GM21619 (cell line): ENCODE data around the gene SYT1.
"Not testable (repeated sequence)": the region's sequence is repeated elsewhere in the genome, so short reads cannot be mapped to it uniquely, and the experiment has no call there.

Experiments used
- ATAC-seq: cut with Tn5 transposase; IDR thresholded peaks from one replicate; pipeline ENCODE4 v1.9.1; 2021; ENCODE audit not compliant: unreplicated experiment

Gene SYT1

DNA sequence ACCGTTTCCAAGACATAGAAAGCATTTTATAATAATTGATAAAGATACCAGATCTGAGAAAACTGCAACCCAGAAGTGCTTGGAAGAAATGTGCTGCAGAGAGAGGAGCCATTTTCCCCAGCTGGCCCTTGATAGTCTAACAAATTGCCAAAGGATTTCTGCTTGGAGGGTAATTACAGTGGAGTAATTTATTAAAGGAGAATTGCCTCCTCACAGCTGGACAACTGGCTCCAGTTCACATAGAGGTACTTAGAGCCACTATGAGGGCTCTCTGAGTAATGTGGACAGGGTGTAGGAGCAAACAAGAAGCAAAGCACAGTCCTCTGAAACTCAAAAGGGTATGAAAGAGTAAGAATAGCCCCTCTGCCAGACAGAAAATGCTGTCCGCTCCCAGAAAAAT is 335.6 kb downstream of the SYT1 start:
- ATAC-seq = no peak

DNA sequence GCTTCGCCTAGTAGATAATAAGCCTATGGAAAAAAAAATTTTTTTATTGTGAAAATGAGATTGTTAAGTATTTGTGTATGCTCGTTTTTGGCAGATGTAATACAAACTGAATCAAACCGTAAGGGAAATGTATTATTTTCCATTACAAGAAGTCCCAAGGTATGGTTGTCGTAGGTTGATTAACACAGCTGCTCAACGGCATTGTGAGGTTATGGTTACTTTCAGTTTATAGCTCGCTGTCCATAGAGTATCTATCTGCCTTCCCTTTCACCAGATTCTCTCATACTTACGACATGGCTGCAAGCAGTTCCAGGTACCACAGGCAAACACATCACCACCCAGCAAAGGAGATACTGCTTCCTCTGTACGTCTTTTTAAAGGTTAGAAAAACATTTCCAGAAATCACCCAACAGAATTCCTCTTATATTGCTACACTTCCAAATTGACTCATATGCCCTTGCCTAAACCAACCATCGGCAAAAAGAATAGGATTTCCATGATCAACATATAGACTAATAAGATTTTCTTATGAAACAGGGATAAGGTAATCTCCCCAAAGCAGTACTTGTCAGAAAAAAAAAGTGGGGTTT is 338.6 kb downstream of the SYT1 start:
- ATAC-seq = no peak

DNA sequence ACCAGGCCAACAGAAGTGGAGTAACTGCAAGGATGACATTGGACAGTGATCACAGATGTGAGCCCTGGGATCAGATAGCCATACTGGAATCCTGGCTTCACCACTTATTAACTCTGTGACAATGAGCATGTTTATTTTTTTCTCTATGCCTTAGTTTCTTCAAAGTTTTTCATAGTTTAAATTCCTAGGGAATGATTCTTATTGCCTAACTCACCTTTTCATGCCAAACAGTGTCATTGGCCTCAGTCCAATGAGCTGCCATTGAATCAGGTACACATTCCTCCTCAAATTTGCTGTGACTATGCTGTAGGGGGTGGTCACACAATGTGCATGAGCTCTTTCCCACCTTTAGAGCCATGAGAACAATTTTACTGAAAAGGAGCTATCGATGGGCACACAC is 342.3 kb downstream of the SYT1 start:
- no peak for ATAC-seq

DNA sequence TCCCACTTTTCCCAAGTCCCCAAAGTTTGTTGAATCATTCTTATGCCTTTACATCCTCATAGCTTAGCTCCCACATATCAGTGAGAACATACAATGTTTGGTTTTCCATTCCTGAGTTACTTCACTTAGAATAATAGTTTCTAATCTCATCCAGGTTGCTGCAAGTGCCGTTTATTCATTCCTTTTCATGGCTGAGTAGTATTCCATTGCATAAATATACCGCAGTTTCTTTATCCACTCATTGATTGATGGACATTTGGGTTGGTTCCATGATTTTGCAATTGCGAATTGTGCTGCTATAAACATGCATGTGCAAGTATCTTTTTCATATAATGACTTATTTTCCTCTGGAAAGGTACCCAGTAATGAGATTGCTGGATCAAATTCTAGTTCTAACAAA is 345.8 kb downstream of the SYT1 start:
- not testable (repeated sequence) for ATAC-seq

DNA sequence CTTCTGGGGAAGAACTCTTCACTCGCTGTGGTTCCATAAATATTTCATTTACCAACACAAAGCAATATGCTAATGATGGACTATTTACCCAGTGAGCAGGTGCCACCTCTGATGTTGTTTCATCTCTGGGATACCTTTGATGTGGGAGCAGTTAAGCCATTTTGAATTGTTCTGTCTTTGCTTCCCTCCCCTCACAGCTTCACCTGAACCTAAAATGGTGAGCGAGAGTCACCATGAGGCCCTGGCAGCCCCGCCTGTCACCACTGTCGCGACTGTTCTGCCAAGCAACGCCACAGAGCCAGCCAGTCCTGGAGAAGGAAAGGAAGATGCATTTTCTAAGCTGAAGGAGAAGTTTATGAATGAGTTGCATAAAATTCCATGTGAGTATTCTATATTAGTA is 352.7 kb downstream of the SYT1 start:
- no peak for ATAC-seq

DNA sequence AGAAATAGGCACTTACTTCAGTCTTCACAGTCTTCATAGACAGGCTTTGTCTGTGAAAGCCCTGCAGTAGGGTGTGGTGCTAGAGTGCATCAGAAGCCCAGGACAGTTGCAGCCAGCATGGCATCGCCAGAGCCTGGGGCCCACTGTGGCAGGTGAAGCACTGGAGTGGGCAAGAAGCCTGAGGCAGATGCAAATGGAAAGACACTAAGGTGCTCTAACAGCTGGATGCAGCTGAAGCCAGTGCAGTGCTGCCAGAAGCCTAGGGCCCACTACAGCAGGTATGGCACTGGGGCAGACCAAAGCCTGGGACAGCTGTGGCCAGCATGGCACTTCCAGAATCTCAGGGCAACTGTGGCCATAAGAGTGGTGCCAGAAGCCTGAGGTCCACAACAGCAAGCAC is 358.6 kb downstream of the SYT1 start:
- no peak for ATAC-seq

DNA sequence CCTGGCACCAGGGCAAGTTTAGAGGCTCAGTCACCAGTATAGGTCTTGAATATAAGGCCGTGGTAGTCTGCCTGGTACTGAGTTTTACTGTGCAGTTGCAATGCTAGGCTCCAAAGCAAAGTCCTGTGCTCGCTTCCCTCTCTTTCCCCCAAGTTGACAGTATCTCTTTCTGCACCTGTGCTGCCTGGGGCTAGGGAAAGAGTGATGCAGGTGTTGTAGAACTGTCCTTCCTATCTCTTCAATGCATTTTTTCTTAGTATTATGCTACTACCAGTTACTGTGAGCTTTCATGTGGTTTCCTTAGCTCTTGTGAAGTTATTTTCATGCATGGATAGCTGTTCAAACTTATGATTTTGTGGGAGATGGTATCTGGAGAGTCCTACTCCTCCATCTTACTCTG is 359.2 kb downstream of the SYT1 start:
- ATAC-seq = no peak

DNA sequence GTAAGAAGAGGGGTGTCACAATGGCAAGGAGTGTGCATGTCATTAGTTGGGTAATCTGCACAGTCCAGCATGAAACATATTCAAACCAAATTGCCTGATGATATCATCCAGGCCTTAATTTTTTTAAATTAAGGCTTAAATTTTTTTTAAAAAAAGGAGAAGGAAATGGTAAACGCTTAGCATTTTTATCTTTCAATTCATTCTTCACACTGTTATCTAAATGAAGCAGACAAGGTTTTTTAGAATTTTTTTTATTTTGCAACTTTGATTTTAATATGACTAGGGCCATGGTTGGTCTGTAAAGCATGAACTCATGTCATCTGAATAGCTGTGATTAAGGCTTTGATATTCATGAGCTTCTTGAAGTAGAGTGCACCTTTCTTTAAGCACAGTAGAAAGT is 362.5 kb downstream of the SYT1 start:
- ATAC-seq = no peak

DNA sequence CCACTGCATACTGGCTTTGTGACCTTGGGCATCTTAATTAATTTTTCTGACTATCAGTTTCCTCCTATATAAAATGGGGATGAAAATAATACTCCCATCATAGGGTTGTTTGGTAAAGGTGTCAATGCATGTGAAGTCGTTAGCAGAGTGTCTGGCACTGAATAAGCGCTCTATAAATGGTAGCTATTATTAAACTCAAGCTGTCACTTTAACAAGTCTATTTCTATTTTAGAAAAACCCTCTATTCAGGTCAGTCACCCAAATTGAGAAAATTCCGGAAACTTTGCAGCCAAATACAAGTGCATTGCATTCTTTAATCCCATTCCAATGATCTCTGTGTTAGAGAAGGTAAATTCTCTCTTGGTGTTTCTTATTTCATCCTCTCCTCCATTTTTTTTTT is 363.1 kb downstream of the SYT1 start:
- ATAC-seq = no peak

DNA sequence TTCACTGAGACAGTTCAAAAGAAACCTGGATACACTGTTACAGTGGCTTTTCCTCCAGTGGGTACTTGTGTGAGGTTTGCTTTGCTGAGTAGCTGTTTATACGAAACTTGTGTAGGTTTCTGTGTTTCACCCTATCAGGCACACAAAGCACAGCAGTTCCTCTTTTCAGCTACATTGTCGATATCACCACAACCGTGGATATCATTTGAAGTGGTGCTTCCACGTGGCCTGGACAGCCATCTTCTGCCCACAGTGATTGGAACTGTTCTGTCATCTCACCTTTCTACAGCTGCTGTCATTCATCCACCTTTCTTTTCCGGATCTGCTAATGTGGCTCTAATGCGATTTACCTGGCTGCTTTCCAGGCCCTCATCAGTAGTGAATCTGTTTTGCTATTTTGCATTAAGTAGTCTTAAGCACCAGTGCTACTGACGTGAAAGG is 368.8 kb downstream of the SYT1 start:
- peak; percentile 54 for ATAC-seq

DNA sequence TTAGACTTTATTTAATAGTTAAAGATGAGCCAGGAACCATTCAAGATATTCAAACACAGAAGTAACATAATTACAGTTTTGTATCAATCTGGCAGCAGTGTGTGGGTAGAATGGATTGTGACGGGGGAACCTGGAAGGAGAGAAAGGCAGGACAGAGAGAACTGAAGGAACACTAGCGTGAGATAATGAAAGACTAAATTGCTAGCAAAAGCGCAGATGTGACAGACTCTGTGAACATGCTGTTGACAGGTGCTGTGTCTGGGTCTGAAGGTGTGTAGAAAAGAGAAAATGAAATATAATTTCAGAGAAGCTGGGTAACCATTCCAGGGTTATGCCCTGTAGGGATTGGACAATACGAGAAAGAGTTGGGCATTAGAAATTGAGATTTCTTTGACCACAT is 372.3 kb downstream of the SYT1 start:
- no peak for ATAC-seq

DNA sequence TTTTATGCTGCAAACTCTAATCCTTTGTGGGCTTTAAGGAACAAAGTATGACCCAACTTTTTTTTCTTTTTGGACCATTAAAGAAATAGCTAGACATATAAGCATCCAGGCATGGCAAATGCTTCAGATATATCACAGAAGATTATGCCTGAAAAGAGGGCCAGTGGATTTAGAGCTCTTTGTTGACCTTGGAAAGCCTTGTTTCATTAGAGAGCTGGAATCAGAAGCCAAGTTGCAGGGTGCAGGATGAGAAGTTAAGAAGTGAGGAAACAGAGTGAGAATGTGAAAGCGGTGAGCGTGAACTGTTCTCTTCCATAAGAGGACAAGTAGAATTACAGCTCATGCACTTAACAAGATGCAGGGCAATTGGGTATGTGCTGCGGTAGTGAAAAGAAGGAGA is 373.7 kb downstream of the SYT1 start:
- no peak for ATAC-seq

DNA sequence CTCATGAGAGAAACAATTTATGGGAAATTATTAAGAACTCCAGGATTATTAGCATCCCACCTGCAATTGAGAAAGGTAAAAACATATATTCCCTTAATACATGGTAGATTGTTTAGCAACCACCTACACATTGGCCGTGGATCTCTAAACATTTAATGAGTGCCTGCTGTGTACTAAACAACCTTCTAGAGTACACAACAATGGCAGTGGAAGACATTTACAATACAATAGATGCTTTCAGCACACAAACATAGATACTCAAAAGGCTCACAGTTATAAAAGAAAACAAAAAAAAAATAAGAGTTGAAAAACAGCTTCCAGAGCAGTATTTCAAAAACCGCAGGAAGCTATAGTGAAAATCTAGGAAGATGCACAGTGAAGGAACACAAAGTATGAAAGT is 382.9 kb downstream of the SYT1 start:
- no peak for ATAC-seq

DNA sequence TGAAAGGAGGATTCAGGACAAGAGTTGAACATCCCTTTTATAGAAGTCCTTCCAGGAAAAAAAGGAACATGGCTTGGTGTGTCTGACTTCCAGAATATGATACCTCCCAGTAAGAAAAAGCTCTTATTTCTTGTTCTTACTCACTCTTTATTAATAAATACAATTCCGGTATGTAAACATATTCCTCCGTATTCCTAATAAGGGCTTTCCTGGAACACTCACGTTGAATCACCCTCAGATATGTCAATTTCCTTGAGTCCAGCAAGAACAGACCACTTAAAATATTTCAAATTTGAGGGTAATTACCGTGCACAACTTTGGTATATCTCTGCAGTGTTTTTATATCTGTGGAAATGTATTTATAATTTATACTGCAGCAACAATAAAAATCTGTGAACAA is 385.6 kb downstream of the SYT1 start:
- ATAC-seq = no peak

DNA sequence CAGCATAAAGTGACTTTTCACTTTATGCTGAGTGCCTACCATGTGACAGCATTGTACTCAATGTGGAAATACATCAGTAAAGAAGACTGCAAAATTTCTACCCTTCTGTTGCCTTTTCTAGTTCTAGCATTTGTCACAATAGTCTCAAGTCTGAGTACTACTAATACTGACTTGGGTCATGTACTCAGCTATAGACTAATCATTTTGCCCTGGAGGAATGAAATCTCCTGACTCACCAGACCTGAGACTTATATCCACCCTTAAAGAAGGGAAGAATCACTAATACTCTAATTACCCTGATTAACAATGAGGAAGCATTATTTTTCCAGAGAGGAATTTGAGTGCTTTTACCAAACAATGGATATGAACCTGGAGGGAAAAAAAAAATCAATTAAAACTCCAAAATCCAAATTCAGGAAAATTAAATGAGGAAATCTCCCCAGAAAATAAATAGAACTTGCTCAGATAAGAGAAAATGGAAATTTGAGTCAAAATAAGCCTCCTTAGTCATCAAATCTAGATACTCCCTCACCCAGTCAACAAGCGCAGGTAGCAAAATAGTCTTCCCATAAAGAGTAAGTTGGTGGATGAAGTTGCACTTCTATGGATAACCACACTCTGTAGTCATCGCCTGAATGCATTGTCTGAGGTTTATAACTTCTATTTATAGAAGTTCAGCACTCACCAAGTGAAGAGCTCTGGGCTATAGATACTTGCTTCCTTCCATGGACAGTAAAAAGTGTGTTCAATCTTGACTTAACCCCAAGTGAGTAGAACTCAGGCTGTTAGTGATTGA is 386.6 kb downstream of the SYT1 start:
- ATAC-seq = no peak

DNA sequence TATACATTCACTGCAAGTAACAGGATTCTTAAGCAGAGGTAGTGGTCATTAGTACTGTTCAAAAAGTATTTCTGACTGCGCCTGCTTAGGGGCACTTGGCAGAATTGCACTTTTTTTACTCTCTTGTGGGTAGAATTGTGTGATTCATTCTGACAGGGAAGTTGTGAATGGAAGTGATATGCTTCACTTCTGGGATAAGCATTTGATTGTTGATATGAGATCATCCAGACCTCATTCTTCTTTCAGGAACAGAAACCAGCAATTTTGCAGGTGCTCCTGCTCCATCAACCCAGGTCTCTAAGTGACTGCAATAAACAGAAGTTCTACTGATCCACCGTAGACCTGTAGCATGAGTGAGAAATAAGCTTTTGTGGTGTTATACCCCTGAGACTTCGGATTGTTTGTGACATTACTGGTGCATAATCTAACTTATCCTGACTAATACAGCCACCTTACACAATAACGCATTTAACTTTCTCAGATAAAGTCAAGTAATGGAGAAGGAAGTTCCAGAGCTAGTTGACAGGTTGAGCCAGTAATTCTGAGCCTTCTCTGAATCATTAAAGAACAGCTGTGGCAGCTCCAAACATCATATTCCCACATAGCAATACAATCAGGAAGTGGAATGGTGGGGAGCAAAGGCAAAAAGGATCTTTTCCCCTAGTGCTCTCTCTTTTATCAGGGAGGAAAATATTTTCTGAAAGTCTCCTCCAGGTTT is 387.9 kb downstream of the SYT1 start:
- ATAC-seq = no peak

DNA sequence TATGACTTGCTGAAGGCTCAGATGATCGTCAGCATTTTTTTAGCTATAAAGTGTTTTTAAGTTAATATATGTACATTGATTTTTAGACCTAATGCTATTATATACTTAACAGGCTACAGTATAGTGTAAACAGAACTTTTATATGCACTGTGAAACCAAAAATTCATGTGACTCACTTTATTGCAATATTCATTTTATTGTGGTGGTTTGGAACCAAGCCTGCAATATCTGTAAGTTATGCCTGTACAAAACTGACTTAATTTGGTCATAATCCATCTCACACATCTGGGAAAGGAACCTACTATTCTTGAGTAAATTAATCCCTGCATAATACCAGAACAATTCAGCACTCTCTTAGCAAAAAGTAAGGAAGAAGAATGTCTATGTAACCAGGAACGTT is 390.7 kb downstream of the SYT1 start:
- no peak for ATAC-seq

DNA sequence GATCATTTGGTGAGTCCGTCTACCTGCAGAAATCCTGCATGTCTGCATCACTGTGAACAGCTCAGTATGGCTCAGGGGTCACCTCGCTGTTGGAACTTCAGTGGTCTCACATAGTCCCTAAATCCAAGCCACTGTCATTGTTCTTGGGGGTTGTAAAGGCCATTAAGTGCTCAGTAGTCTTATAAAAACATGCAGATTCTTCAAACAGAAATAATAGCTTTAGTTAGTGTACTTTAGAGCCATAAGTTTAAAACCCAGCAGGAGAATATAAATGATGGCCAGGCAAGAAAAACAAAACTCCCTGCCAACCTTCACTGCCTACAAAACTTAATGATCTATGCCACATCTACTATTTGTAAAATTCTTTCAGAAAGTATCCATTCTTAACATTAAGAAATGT is 396.3 kb downstream of the SYT1 start:
- no peak for ATAC-seq

DNA sequence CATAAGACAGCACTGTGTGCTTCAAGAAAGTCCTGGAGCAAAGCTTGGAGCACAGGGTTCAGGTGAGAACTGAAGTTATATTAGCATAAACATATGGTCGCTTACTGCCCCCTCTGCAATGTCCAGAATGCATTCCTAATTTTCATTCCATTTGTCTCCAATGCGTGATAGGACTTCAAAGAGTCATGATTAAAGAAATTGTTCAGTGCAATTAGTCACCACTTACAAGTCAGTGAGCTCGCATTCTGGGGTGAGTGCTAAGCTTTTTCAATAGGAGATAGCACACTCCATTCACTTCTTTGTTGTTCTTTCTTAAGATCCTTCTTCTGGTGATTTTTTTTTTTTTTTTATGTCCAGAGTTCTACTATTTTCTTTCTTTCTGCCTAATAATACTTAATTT is 398.4 kb downstream of the SYT1 start:
- ATAC-seq = no peak

DNA sequence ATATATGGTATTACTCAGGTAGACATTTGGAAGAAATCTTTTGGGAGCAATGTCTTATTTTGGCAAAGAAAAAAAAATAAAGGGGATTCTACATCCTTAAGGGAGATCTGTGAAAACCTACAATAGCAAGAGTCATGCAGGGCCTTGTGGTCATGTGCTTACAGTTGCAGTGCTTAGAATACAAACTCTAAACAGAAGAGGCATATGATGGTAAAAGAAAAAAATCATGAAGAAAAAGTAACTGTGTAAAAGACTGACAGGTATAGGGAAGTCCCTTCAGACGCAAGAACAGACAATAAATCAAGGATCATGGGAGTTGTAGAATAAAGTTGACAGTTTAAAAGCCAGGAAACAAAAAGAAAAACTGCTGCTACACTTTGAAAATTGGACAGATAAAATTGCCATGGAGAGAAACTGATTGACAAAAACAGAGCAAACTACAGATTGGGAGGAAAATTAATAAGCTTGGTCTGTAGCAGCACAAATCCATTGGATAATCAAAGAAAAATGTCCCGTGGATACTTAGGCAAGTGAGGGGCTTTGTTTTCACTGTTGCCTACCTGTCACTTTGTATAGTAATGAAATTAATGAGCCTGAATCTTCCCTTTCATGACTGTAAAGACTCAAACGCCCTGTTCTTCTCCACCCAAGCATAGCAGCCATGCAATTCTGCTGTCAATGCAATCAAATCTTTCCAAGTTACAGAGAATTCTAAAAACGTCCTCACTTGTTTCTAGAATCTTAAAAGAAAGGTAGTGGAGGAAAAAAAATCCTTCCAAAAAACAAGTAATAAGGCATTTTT is 402.0 kb downstream of the SYT1 start:
- ATAC-seq = no peak

DNA sequence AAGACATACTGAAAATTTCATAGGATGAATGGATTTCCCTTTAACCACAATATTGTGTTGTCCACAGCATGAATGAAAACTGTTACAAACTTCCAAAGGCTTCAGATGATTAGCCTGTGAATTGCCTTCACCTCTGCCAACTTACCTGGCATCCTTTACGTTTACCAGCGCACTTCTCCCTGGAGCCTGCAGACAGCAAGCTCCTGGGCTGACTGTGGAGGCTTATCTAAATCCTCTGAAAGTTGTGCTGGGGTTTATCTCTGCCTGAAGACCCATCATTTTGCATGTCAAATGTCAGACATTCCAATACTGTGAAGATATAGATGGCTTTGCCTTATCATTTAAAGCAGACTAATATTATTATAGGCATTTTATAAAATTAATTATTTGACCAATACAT is 403.0 kb downstream of the SYT1 start:
- no peak for ATAC-seq
